ENCODE measurements around the gene PAX2.

Gene PAX2

DNA sequence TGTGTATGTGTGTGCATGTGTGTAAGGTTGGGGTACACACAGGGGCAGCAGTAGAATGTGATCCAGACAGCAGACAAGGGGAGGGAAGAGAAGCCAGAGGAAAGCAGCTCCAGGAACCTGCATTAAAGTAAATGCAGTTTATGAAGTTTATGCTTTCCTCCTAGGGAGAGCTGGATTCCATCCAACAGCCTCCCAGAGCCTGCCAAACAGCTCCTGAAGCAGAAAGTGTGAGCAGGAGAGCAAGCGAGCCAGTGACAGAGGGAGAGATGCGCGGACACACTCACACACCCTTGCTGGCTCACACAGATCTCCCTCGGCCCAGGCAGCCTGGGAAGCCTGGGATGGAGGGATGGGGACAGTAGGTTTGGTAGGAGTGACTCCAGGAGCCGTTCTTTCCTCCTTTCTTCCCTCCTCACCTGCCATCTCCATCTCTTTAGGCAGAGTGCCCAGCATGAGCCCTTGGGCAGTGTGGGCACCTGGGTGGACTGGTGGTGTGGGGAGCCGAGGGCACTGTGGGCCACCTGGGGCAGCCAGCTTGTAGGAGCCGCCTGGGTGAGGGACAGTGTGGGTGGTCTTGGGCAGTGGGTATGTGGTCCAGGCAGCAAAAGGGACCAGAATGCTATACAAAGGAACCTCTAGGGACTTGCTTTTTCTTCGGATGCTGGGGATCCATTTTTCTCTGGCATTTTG lies 46.1 kb downstream of the PAX2 start:
- no peak for DNase-seq (ENCODE audit: low read depth in 2 of 2)

GRCh38 chr10:100792574-100792973 lies 47.2 kb downstream of the PAX2 start:
- DNase-seq (ENCODE audit: low read depth in 2 of 2), result no peak

DNA sequence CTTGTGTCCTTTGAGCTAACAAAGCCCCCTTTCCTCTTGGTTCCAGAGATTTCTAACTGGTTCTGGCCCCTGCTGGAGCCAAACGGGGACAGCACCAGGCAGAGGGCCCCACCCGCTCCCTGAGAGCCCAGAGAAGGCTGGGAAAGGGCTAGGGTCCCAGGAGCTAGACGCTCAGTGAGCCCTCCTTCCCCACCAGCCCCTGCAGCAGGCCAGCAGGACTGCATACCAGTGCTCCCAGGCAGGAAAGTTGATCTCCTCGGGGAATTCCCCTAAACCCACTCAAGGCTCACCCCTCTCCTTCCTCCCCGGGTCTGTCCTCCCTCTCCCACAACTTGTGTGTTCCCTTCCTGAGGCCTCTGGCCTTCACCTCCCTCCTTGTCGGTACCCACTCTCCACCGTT lies 47.7 kb downstream of the PAX2 start:
- DNase-seq (ENCODE audit: low read depth in 2 of 2), result no peak

DNA sequence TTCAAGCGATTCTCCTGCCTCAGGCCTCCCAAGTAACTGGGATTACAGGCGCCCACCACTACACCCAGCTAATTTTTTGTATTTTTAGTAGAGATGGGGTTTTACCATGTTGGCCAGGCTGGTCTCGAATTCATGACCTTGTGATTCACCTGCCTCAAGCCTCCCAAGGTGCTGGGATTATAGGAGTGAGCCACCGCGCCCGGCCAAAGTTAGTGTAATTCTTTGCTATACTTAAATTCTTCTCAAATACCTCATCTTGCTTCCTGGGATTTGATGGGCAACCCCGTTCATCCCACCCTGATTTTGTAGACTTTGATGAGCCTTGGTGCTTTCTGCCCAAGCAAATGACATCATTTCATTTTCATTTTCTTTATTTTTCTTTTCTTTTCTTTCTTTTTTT lies 54.5 kb downstream of the PAX2 start:
- no peak for DNase-seq (ENCODE audit: low read depth in 2 of 2)

GRCh38 chr10:100800931-100801330 lies 55.5 kb downstream of the PAX2 start:
- DNase-seq (ENCODE audit: low read depth in 2 of 2), result no peak

DNA sequence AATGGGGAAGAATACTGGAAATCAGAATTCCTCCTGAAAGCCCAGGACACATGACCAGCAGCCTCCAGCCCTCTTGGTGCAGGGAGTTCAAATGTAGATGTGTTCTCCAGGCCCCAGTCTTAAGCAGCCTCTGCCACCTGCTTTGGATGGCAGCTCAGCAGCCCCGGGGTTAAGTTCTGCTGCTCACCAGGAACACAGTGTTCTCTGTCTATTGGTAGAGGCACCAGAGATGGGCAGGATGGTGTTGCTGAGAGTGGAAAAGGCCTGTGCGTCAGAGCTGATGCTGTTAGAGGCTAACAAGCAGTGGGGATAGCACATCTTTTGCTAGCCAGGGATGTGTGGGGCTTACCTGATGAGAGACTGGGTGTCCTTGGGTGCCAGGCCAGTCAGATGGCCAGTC lies 56.8 kb downstream of the PAX2 start:
- DNase-seq (ENCODE audit: low read depth in 2 of 2), result no peak

DNA sequence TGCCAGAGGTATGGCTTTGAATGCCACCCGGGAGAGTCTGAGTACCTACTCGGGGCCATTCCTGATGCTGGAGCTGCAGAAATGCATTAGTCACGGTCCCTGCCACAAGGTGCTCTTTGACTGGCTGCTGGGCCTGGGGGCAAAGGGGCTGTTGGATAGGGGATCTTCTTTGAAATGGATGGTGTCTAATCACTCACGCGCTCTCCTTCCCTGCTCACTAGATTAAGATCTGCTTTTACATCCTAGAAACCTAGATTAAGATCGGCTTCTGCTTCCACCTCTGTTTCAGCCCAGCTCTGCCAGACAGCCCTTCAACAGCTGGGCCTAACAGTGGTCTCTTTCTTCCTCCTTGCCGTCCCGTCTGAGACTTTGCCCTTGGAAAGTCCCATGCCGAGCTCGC lies 57.2 kb downstream of the PAX2 start:
- no peak for DNase-seq (ENCODE audit: low read depth in 2 of 2)

DNA sequence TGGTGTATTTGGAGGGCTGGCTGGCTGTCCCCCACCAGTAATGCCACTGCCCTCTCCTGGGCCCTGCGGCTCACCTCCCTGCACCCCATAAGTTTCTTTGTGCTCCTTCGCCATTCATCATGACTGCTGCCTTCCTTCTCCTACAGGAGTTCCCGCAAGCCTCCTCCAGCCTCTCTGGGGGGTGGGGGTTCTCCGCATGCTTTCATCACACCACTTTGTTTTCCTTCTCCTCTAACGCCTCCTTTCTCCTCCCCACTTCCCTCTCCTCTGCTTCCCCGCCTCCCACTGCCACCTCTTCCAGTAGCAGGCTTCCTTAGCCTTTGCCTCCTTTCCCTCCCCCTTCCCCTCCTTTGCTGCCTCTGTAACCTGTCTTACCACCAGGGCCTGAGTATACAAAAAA lies 58.1 kb downstream of the PAX2 start:
- no peak for DNase-seq (ENCODE audit: low read depth in 2 of 2)

DNA sequence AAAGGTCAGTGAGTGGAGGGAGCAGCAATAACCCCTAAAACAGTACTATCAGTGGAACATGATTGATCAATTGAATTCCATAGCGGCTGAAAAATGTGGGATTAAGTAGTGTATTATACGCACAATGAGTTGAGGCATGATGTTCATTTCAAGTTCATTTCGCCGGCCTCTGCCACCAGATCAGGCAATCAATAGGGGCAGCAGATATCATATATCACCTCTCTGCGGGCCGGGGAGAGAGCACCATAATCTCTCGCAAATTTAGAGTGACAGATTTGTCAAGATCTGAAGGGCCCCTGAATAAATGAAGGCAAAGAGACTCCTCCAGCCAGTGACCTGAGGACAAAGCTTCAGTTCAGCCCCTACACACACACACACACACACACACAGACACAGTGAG lies 58.5 kb downstream of the PAX2 start:
- DNase-seq (ENCODE audit: low read depth in 2 of 2), result no peak

- DNase-seq (ENCODE audit: low read depth in 2 of 2), result no peak
Measured at GRCh38 chr10:100805543-100806355, 60.4 kb downstream of the PAX2 start.

- DNase-seq (ENCODE audit: low read depth in 2 of 2), result no peak
Measured at GRCh38 chr10:100806356-100806645, 60.9 kb downstream of the PAX2 start.

GRCh38 chr10:100807241-100807951 lies 62.0 kb downstream of the PAX2 start:
- no peak for DNase-seq (ENCODE audit: low read depth in 2 of 2)

GRCh38 chr10:100808876-100809275 lies 63.5 kb downstream of the PAX2 start:
- no peak for DNase-seq (ENCODE audit: low read depth in 2 of 2)

- DNase-seq (ENCODE audit: low read depth in 2 of 2), result no peak
Measured at GRCh38 chr10:100810091-100810834, 64.9 kb downstream of the PAX2 start.

DNA sequence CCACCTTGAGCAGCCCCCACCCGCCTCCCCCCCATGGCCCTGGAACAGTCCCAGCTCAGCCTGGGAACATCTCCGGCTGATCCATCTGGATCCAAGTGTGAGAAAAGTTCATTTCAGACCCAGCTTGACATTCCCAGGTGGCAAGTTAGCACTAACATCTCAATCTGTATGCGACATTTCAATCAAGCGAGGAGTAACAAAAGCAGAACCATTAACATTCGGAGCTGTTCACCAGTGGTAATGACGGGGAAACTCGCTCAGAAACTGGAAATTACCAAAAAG lies 65.4 kb downstream of the PAX2 start:
- no peak for DNase-seq (ENCODE audit: low read depth in 2 of 2)

- no peak for DNase-seq (ENCODE audit: low read depth in 2 of 2)
Measured at GRCh38 chr10:100811261-100811660, 65.9 kb downstream of the PAX2 start.

DNA sequence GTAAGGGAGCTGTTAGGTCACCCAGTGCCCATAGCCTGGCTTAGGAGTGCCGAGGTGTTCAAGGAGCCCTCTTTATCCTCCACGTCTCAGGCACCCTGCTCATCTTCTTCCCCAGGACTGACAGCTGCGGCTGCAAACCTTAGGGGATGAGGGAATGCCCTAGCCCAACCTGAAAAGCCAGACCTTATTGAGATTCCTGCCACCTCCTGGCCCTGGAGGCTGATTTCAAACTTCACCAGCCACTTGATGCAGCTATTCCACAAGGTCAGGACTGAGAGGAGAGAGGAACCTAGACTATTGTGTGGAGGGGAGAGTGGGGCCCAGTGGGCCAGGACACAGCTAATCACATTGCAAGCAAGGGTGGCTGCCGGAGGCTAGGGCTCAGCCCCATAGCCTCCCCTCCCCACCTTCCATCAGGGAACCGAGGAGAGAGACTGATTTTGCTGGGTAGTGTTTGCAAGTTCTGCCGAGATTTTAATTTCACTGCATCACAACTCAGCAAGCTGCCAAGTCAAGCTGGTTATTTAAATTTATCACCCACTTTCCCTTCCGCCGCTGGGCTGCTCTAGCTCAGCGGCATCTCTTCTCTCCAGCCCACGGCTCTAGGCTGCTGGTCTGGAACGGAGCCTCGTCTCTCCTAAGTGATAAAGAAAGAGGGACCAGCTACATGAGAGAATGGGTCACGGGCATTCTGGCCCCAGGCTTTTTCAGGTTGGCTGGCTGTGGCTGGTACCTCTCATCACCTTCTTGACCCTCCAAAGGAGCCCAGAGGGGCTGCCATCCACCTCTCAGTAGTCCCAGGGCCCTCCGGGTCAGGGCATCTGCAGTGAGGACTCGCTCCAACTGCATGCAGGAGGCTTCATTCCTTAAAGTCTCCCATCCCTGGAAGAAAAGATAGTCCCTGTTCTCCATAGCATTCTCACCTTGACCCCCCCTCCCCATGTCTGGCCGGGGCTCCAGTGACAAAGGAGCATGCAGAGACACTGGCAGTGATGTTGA lies 66.7 kb downstream of the PAX2 start:
- no peak for DNase-seq (ENCODE audit: low read depth in 2 of 2)

DNA sequence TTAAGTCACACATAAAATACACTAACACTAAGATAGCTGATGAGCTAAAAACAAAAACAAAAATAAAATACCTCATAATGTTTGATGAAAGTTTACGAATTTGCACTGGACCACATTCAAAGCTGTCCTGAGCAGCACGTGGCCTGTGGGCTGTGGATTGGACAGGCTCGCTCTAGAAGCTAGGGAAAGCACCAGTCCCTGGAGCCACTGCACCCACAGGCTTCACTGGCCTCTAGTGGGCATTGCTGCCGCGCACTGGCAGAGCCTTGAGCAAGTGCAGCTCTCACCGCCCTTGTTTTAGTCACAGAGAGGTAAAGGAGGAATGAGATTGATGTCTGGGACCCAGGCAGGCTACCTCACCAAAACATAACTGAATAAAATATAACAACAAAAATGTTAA lies 67.6 kb downstream of the PAX2 start:
- DNase-seq (ENCODE audit: low read depth in 2 of 2), result no peak

DNA sequence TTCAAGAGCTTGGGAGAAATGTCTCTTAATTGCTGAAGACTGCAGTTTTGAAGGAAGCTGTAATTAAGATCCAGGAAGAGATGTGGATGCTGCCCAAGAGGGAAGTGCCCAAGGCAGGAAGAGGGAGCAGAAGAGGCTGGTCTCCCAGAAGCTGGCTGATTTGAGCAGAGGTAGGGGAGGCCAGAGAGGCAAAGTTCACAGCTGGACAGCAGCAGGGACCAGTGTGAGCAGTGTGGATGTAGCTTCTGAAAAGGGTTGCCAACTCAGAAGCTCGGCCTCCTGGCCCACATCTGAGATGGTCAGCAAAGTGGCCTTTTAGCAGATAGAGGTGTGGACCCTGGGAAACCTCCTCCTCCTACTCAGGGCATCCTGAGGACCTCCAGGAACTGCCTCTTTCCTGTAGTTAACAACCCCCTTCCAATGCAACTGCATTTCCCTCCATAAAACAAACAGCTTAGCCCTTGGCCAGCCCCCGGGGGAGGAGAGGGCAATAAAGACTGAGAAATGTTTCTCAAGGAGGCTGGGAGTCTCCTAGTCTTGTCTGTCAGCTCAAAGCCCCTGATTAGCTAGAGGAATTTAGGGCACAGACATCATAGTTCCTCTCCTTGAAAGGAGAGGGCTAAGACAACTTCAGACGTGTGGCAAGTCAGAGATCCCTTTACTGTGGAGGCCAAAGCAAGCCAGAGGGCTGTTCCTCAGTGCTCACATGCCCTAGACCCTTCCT lies 69.5 kb downstream of the PAX2 start:
- DNase-seq (ENCODE audit: low read depth in 2 of 2), result no peak

- DNase-seq (ENCODE audit: low read depth in 2 of 2), result no peak
Measured at GRCh38 chr10:100816671-100817070, 71.3 kb downstream of the PAX2 start.

Data from fibroblast of skin of left biceps (primary cell).